Measurements from ENCODE around the gene CUL7. TPM values are rescaled to one million over a fixed set of nuclear protein-coding genes. Genes with fewer than 3 reads are reported as not detected.

CUL7 gene
- total RNA-seq, 1 experiment from 2014 or later = 18.6 TPM

- ChIA-PET CTCF (interaction anchor here (0.5 kb wide), 1 partner anchor 64 kb away, joined by 4 read pairs; no protein-coding TSS in a partner anchor), POLR2A (ENCODE audit: unreplicated experiment) (interaction anchor here (0.7 kb wide), 1 partner anchor 653 kb away, joined by 3 read pairs; no protein-coding TSS in a partner anchor)
- no peak for TF ChIP-seq EZH2 (IDR thresholded peaks at IDR 0.05; ENCODE audit: low read length, unreplicated experiment)
- TF ChIP-seq, protein P1, sequence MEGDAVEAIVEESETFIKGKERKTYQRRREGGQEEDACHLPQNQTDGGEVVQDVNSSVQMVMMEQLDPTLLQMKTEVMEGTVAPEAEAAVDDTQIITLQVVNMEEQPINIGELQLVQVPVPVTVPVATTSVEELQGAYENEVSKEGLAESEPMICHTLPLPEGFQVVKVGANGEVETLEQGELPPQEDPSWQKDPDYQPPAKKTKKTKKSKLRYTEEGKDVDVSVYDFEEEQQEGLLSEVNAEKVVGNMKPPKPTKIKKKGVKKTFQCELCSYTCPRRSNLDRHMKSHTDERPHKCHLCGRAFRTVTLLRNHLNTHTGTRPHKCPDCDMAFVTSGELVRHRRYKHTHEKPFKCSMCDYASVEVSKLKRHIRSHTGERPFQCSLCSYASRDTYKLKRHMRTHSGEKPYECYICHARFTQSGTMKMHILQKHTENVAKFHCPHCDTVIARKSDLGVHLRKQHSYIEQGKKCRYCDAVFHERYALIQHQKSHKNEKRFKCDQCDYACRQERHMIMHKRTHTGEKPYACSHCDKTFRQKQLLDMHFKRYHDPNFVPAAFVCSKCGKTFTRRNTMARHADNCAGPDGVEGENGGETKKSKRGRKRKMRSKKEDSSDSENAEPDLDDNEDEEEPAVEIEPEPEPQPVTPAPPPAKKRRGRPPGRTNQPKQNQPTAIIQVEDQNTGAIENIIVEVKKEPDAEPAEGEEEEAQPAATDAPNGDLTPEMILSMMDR (conservative IDR thresholded peaks at IDR 0.05; ENCODE audit: low read depth, low read length) = no peak
- TF ChIP-seq EZH2phosphoT487 (IDR thresholded peaks at IDR 0.05; ENCODE audit: borderline replicate concordance, low read length) = no peak
- Histone ChIP-seq H3K4me1 (ENCODE audit: insufficient read depth, low read length) (peaks cover 23% of the 10 kb centered on the region), H3K9me2 (replicated peaks; ENCODE audit: low read length) (no peaks in the 10 kb centered on the region), H3K79me2 (ENCODE audit: low read length) (peaks cover 29% of the 10 kb centered on the region), H3K9ac (ENCODE audit: low read length) (peak overlapping the region; percentile 93), H4K20me1 (ENCODE audit: low read length) (peaks cover 6% of the 10 kb centered on the region; the same call in 1 of the 2 replicates), H3K27me3 (ENCODE audit: low read length) (no peaks in the 10 kb centered on the region), H3K36me3 (ENCODE audit: low read depth, low read length) (peaks cover 16% of the 10 kb centered on the region; the same call in 1 of the 2 replicates), H2AFZ (ENCODE audit: low read length) (peak overlapping the region; percentile 98), H3K27ac (ENCODE audit: low read length) (peak overlapping the region; percentile 46), H3K4me3 (ENCODE audit: low read length) (peak overlapping the region; percentile 91), H3F3A (ENCODE audit: low read length, unreplicated experiment) (no peaks in the 10 kb centered on the region), H3K4me2 (ENCODE audit: low read length) (peak overlapping the region; percentile 99), H3K9me3 (ENCODE audit: low read length) (no peaks in the 10 kb centered on the region)
- intact Hi-C loops (cut with micrococcal nuclease) = no loop called here
- ATAC-seq (peak; percentile 55), DNase-seq (peak; percentile 53)
- BruUV-seq (replicated peaks) = no TSS peak
These were observed 6.5 kb upstream of the CUL7 start for GRCh38 chr6:43060034-43060754.

DNA sequence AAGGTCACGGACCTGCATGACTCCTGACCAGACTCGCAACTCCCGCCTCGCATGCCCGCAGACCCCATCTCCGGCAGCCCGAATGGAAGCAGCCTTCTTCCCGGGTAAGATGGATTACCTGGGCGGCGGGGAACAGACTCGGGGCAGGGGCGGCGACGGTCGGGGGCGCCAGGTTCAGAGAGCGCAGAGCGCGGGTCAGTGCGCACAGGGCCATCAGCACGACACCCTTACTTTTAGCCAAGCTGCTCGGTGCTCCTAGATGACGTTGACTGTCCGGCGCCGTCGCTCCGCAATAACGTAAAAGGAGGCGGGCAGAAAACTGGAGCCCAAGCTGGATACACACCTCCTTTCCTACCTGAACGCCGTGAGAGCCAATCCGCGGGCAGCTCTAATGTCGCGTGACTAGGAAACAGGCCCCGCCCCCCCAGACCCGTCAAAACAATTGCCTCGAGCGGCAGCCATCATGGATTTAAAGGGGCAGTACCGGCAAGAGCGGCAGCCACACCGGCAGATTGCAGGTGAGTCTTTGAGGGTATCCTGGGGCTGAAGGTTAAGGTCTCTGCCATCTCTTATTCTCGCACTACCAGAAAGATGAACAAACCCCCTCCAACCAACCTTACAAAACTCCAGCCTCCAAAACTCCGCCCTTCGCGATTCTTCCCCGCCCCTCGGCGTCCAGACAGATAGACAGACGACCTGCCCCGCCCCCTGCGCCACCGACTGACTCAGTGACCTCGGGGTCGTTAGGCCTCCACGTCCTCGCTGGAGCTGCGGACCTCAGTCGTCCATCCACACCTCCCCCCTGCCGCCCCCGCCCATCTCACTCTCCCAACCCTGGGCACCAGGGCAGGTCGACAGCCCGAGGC lies 5.8 kb upstream of the CUL7 start, which contains the start of the genes KLC4 and MRPL2:
TSS of gene KLC4 (plus strand) at position 464 of the 866 bp plus-strand sequence. CDS start 1,705 bp downstream, outside the sequence.
TSS of gene MRPL2 (minus strand) at position 267 of the 866 bp plus-strand sequence. CDS start at position 214, 53 bp downstream.
- BruUV-seq (replicated peaks) = no TSS peak

More for the DNA sequence above, 5.8 kb upstream of the CUL7 start, which contains the start of the genes KLC4 and MRPL2:
- no peaks in the 10 kb centered on the region for H3F3A ChIP-seq (ENCODE audit: low read length, unreplicated experiment)
- H3K79me2 ChIP-seq (ENCODE audit: low read length) = peaks cover 29% of the 10 kb centered on the region
- no peaks in the 10 kb centered on the region for H3K27me3 ChIP-seq (ENCODE audit: low read length)
- ChIA-PET CTCF (no interaction called here), POLR2A (ENCODE audit: unreplicated experiment) (interaction anchor here (0.7 kb wide), 1 partner anchor 652 kb away, joined by 3 read pairs; no protein-coding TSS in a partner anchor)
- peak; percentile 86 for ATAC-seq
- H3K9me2 ChIP-seq (replicated peaks; ENCODE audit: low read length) = no peaks in the 10 kb centered on the region
- H2AFZ ChIP-seq (ENCODE audit: low read length) = peak within 1 kb of the TSS; percentile 98
- H3K36me3 ChIP-seq (ENCODE audit: low read depth, low read length) = peaks cover 16% of the 10 kb centered on the region; the same call in 1 of the 2 replicates
- peak within 1 kb of the TSS; percentile 91 for H3K4me3 ChIP-seq (ENCODE audit: low read length)
- peaks cover 6% of the 10 kb centered on the region; the same call in 1 of the 2 replicates for H4K20me1 ChIP-seq (ENCODE audit: low read length)
- TF ChIP-seq EZH2phosphoT487 (IDR thresholded peaks at IDR 0.05; ENCODE audit: borderline replicate concordance, low read length) = no peak
- TF ChIP-seq, protein P1 (conservative IDR thresholded peaks at IDR 0.05; ENCODE audit: low read depth, low read length) = no peak
- no peak for TF ChIP-seq EZH2 (IDR thresholded peaks at IDR 0.05; ENCODE audit: low read length, unreplicated experiment)
- intact Hi-C loops (cut with micrococcal nuclease) = loop anchor here (1.0 kb wide), 1 partner anchor 112 kb away; the partner anchor contains the start of gene SRF
- H3K27ac ChIP-seq (ENCODE audit: low read length) = peak within 1 kb of the TSS; percentile 46
- peak; percentile 99 for DNase-seq
- peak within 1 kb of the TSS; percentile 99 for H3K4me2 ChIP-seq (ENCODE audit: low read length)
- H3K9ac ChIP-seq (ENCODE audit: low read length) = peak within 1 kb of the TSS; percentile 93
- H3K4me1 ChIP-seq (ENCODE audit: insufficient read depth, low read length) = peaks cover 23% of the 10 kb centered on the region
- H3K9me3 ChIP-seq (ENCODE audit: low read length) = no peaks in the 10 kb centered on the region
